ENCODE results near the gene FNIP2.

DNA sequence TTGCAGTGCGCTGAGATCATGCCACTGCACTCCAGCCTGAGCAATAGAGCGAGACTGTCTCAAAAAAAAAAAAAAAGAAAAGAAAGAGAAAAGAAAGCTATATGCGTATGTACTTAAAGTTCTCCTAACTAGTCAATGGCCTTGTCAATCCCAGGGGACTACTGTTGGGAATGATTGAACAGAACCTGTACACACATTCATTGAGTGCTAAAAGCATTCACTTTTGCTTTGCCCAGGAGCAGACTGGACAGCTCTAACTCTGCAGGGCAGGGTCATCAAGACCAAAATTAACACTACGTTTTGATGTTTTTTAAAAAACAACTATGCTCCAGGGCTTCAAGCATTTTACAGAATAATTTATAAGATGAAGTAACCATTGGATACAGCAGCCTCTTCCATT is 106.2 kb downstream of the FNIP2 start:
- TF ChIP-seq, protein P1, sequence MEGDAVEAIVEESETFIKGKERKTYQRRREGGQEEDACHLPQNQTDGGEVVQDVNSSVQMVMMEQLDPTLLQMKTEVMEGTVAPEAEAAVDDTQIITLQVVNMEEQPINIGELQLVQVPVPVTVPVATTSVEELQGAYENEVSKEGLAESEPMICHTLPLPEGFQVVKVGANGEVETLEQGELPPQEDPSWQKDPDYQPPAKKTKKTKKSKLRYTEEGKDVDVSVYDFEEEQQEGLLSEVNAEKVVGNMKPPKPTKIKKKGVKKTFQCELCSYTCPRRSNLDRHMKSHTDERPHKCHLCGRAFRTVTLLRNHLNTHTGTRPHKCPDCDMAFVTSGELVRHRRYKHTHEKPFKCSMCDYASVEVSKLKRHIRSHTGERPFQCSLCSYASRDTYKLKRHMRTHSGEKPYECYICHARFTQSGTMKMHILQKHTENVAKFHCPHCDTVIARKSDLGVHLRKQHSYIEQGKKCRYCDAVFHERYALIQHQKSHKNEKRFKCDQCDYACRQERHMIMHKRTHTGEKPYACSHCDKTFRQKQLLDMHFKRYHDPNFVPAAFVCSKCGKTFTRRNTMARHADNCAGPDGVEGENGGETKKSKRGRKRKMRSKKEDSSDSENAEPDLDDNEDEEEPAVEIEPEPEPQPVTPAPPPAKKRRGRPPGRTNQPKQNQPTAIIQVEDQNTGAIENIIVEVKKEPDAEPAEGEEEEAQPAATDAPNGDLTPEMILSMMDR (IDR thresholded peaks at IDR 0.05): no peak
- no peak for TF ChIP-seq POLR2A (IDR thresholded peaks at IDR 0.05)
